AG04450 (cell line): ENCODE data around the gene TMEM186. TPM values are rescaled to one million over a fixed set of nuclear protein-coding genes. Genes with fewer than 3 reads are reported as not detected.
"Not testable (repeated sequence)": the region's sequence is repeated elsewhere in the genome, so short reads cannot be mapped to it uniquely, and the experiment has no call there.

Experiments used
- CTCF ChIA-PET: fragments of 300-600, 350-600 bp; formaldehyde crosslinking; extraction: SDS; loops from one replicate; lab custom pipeline; 2022; ENCODE audit warnings: antibody characterized with exemption, inconsistent platforms; lab: Charles Lee
- POLR2A ChIA-PET: fragments of 350-600 bp; formaldehyde crosslinking; extraction: SDS; loops from one replicate; lab custom pipeline; 2021; ENCODE audit warnings: antibody characterized with exemption, inconsistent platforms; lab: Yijun Ruan, JAX
- DNase-seq: peaks from one replicate; pipeline ENCODE4 v3.0.0-alpha.2; 2011; ENCODE audit warnings: low read depth, low spot score
- H3K27ac ChIP-seq: one replicate; pipeline ENCODE4 v1.5.1; 2012; ENCODE audit warnings: low read depth, low read length, control low read depth
- H3K27me3 ChIP-seq: one replicate; pipeline ENCODE4 v1.6.0; 2012; ENCODE audit warnings: low read length; ENCODE audit not compliant: control insufficient read depth, insufficient read depth
- H3K4me3 ChIP-seq: 2 replicates; pipeline ENCODE4 v1.5.1; 2011; ENCODE audit warnings: mild to moderate bottlenecking, low read depth, low read length, control low read depth
- H3K9me3 ChIP-seq: 2 replicates; pipeline ENCODE4 v1.5.1; 2012; ENCODE audit warnings: low read length; ENCODE audit not compliant: control insufficient read depth, insufficient read depth
- polyA minus RNA-seq: library from RNA; depleted of rRNA, polyadenylated mRNA; stranded (reverse); fragments of >200 nt; gene quantifications from 2 replicates; pipeline ENCODE4 v1.2.3, GENCODE V29; 2011; rRNA and poly(A)+ RNA removed
- polyA plus RNA-seq: library from polyadenylated mRNA; depleted of rRNA; stranded (reverse); fragments of >200 nt; gene quantifications from 2 replicates; pipeline ENCODE4 v1.2.3, GENCODE V29; 2011; rRNA removed
- TF ChIP-seq, protein P1 (sequence below): IDR thresholded peaks from 2 replicates; pipeline ENCODE4 v1.5.1; 2011; ENCODE audit warnings: low read depth, low read length, control low read depth, inconsistent platforms

TMEM186 gene, protein sequence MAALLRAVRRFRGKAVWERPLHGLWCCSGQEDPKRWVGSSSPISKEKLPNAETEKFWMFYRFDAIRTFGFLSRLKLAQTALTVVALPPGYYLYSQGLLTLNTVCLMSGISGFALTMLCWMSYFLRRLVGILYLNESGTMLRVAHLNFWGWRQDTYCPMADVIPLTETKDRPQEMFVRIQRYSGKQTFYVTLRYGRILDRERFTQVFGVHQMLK
- polyA plus RNA-seq (7.2 and 7.7 TPM in 2 replicates), polyA minus RNA-seq (3.7 and 4.6 TPM in 2 replicates)

DNA sequence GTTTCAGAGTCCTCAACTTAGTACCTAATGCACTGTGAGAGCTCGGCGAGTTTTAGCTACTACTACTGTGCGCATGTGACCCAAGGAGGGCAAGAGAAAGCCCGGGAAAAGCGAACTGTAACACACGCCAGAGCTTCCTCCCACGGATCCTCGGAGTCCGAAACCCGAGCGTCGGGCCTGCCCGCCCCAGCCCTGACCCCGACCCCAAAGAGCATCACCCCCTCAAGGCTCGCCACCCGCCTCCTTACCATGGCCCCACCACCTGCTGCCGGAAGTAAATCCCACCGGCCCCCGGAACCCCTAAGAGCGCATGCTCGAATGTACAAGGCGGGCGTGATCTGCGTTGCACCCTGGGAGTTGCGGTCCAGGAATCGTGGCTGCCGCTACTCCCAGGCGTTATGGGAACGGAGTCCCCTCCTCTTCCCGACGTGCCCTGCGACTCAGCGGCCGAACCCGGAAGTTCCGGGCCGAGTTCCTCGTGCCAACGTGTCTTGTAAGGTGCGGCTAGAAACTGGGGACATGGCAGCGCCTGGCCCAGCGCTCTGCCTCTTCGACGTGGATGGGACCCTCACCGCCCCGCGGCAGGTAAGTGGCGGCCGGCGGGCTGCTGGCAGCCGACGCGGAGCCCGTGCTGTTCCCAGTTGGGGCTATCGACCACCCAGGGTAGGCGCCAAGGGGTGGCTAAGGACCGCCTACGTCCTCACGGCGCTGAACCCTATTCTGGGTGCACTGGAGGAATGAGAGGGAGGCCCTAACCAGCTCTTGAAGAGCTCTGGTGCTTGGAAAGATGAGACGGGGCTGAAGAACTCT is at the start of gene TMEM186, which contains the start of gene PMM2:
Gene TMEM186 (minus strand): TSS at position 276 of the 810 bp plus-strand sequence. CDS start 25 bp downstream, at position 251.
Gene PMM2 (plus strand): TSS at position 476 of the 810 bp plus-strand sequence. CDS start 44 bp downstream, at position 520.
- TF ChIP-seq, protein P1, sequence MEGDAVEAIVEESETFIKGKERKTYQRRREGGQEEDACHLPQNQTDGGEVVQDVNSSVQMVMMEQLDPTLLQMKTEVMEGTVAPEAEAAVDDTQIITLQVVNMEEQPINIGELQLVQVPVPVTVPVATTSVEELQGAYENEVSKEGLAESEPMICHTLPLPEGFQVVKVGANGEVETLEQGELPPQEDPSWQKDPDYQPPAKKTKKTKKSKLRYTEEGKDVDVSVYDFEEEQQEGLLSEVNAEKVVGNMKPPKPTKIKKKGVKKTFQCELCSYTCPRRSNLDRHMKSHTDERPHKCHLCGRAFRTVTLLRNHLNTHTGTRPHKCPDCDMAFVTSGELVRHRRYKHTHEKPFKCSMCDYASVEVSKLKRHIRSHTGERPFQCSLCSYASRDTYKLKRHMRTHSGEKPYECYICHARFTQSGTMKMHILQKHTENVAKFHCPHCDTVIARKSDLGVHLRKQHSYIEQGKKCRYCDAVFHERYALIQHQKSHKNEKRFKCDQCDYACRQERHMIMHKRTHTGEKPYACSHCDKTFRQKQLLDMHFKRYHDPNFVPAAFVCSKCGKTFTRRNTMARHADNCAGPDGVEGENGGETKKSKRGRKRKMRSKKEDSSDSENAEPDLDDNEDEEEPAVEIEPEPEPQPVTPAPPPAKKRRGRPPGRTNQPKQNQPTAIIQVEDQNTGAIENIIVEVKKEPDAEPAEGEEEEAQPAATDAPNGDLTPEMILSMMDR, result no peak
- Histone ChIP-seq H3K27me3 (no peaks in the 10 kb centered on the region), H3K4me3 (peak within 1 kb of the TSS; percentile 99), H3K9me3 (no peaks in the 10 kb centered on the region), H3K27ac (peak within 1 kb of the TSS; percentile 86)
- ChIA-PET POLR2A (interaction anchor here (0.5 to 1.5 kb wide), 6 partner anchors 11 to 81 kb away, joined by 3 to 13 read pairs (median 4); partner anchors contain the start of gene CARHSP1), CTCF (interaction anchor here (1.0 to 1.4 kb wide), 3 partner anchors 13 to 212 kb away, joined by 3 read pairs; no protein-coding TSS in a partner anchor)
- DNase-seq, result peak; percentile 89

DNA sequence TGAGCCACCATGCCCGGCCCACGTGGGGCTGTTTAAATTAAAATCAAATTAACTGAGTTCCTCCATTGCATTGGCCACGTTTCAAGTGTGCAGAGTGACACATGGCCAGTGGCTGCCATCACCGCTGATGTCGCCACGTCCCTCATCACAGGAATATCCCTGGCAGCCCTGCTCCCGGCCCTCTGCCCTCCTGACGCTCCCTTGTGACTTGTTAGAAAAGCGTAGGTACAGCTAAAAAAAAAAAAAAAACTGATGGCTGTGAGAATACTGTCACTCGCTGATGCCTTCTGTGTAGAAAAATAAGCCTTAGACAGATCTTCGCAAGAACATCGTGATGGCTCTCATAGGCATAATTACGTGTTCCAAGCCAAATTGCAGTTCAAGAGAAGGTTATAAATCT is 49.7 kb upstream of the TMEM186 start:
- ChIA-PET CTCF (interaction anchor here (0.6 kb wide), 2 partner anchors 30 to 33 kb away, joined by 3 read pairs; no protein-coding TSS in a partner anchor), POLR2A (no interaction called here)
- Histone ChIP-seq H3K27ac (no peak overlapping the region), H3K9me3 (no peaks in the 10 kb centered on the region), H3K27me3 (no peaks in the 10 kb centered on the region), H3K4me3 (no peak overlapping the region)
- TF ChIP-seq, protein P1, result no peak
- no peak for DNase-seq

DNA sequence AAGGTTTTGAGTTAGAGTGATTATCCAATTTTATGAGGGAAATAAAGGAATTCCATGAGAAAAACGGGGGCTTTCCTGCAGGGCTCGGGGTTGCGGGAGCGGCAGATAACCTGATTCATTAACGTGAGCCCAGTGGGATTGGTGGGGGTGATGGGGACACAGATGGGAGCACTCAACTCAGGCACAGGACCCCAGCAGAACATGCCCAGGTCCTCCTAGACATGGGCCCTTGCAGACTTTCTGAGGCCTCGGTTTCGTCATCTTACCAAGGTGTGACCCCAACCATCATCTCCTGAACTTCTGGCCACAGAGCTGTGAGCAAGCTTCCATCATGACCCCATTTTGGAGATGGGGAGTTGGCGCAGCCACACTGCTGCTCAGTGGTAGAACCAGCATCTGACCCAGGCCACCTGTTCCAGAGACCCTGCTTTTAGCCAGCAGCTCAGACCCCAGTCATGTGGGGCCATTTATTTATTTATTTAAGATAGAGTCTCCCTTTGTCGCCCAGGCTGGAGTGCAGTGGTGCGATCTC is 49.0 kb upstream of the TMEM186 start:
- H3K4me3 ChIP-seq, result no peak overlapping the region
- no peaks in the 10 kb centered on the region for H3K9me3 ChIP-seq
- DNase-seq, result no peak
- H3K27me3 ChIP-seq, result no peaks in the 10 kb centered on the region
- TF ChIP-seq, protein P1, result no peak
- ChIA-PET CTCF (interaction anchor here (0.6 kb wide), 1 partner anchor 29 kb away, joined by 3 read pairs; no protein-coding TSS in a partner anchor), POLR2A (no interaction called here)
- H3K27ac ChIP-seq, result peak overlapping the region; percentile 21

DNA sequence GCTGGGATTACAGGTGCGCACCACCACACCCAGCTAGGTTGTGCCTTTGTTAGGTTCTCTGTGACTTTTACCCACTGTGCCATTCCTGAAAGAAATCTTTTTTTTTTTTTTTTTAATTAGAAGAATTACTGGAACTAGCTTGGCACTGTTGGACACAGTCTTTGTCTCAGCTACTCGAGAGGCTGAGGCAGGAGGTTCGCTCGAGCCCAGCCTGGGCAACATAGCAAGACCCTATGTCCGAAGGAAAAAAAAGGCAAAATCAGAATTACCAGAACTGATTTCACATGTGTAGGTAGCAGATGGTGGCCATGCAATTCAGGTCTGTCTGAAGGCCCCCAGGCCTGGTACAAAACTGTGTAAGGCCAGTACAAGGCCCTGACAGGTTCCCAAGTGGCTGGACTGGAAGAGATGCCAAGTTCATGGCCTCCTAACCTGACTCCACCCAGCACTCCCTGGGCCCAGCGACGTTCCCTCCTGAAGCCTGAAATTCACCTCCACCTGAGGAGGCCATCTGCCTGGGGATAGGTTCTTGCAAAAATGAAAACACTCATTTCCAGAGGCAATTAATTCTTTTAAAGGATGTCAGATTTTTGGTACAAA is 48.4 kb upstream of the TMEM186 start:
- ChIA-PET CTCF (no interaction called here), POLR2A (no interaction called here)
- Histone ChIP-seq H3K27me3 (no peaks in the 10 kb centered on the region), H3K27ac (no peak overlapping the region), H3K9me3 (no peaks in the 10 kb centered on the region), H3K4me3 (no peak overlapping the region)
- TF ChIP-seq, protein P1, result no peak
- no peak for DNase-seq

DNA sequence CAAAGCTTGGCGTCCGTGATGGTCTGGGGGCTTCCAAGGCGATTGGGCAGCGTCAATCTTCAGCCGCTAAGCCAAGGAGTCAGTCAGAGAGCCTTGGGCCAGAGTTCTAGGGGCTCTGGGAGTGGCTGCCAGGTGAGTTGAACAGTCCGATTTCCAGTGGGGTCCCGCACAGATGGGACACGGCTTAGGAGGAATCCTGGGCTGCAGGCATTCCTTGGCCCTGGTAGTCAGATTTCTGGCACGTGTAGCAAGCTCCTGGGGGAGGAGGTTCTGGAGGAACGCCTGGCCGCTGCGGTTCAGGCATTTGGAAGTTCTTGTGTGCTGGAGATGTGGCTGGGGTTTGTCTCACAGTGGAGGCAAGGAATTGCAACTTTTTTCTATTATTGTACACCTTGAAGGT is 45.9 kb upstream of the TMEM186 start:
- H3K27me3 ChIP-seq, H3K9me3 ChIP-seq, H3K27ac ChIP-seq, POLR2A ChIA-PET, DNase-seq, H3K4me3 ChIP-seq, CTCF ChIA-PET: not testable (repeated sequence)

DNA sequence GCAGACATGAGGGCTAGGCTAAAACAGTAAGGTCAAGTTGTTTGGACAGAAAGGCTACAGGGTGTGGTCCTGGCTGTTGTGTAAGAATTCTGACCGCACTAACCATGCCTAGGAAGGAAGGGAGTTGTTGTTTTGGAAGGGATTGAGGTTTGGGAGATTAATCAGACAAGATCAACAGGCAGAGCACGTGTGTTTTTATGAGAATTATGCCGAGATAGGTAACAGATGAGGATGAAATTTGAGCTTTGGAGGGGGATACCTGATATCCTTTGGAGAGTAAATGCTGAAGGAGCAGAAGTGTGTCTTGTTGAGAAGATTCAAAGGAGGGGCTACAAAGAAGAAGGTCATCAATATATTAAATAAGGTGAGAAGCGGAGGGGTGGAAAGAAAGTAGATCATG is 44.6 kb upstream of the TMEM186 start:
- POLR2A ChIA-PET, H3K4me3 ChIP-seq, DNase-seq, H3K27me3 ChIP-seq, H3K27ac ChIP-seq, CTCF ChIA-PET, H3K9me3 ChIP-seq: not testable (repeated sequence)

DNA sequence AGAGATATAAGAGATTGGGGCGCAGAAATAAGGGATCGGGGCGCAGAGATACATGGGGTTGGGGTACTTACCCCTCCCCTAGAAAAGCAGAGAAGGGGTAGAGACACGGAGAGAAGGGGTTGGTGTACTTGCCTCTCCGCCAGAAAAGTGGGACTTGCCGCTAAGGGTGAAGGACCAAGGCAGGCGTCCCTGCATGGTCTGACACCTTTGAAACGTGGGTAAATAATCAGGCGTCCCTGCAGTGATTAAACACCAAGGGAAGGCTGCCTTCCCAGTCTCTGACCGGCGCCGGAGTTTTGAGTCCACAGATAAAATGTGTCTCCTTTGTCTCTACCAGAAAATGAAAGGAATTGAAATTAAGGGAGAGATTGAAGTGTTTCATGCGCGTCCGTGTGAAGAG is 40.2 kb upstream of the TMEM186 start:
- H3K4me3 ChIP-seq, CTCF ChIA-PET, H3K9me3 ChIP-seq, POLR2A ChIA-PET, H3K27ac ChIP-seq, DNase-seq, H3K27me3 ChIP-seq: not testable (repeated sequence)
